Measurements from ENCODE around the gene RIBC2.

The RIBC2 gene

DNA sequence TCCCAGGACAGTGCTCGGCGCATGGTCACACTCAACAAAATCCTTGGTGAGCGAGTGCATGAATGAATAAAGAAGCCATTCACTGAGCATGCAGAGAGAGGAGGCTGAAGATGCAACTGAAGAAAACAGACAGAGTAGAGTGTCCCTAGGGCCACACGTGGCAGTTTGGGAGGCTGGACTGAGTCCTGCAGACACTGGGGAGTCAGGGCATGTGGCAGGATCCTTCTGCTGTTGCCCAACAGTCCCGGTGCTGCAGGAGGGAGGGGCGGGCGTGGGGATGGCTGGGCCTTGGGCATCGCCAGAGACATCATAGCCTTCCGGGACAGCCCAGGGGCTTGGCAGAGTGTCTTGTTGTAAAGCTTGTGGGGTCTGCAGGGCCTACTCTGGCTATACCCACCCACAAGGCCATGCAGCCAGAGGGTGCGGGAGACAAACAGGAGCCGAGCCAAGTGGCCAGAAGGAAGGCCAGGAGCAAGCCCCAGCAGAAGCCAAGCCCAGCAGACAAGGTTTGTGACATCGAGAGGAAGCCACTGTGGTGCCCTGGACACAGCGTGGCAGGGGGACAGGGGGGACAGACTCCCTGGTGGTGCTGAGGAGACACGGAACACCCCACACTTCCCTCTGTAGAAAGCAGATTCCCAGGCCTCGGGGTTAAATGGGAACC is 62.5 kb downstream of the RIBC2 start:
- DNase-seq = no peak

DNA sequence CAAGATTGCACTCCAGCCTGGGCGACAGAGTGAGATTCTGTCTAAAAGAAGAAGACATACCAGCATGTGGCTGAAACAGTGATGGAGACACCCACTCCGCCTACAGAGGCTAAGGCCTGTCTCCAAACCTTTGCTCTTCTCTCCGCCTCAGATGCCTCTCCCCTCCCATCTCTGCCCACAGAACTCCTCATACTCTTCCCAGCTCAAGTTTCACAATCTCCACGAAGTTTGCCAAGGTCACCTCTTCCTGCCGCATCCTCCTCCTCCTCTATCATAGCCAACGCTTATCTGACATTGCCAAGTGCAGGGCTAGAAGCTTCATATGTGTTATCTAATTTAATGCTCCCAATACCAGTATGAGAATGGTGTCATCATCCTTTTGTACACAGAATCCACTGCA is 63.3 kb downstream of the RIBC2 start:
- no peak for DNase-seq

DNA sequence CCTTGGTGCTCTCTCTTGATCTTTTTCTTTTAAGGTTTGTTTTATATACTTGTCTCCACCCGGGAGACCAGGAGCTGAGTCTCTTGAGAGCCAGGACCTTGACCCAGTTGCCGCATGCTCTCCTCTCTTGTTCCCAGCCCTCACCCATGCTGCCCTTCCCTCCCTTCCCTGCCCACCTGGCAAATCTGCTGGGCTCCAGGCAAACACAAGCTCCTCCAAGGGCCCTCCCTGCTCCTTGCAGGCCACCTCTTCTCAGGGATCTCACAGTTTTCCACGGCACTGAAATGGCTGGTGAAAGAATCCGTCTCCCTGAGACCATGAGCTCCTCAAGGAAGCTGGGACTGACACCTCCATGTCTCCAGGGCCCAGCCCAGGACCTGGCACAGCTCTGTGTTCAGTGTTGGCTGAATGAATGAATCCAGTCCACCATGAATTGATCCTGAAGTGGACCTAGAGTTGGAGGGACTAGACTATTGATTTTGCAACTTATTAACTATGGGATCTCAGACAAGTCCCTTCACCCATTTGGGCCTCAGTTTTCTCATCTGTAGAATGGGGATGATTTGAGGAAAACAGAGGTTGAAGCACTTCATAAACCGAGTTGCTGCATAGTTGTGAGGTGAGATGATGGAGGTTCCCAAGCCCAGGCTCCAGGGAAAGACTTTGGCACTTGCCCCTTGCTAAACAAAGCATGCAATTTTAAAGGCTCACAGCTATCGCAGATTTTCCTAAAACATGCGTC is 64.0 kb downstream of the RIBC2 start:
- no peak for DNase-seq

DNA sequence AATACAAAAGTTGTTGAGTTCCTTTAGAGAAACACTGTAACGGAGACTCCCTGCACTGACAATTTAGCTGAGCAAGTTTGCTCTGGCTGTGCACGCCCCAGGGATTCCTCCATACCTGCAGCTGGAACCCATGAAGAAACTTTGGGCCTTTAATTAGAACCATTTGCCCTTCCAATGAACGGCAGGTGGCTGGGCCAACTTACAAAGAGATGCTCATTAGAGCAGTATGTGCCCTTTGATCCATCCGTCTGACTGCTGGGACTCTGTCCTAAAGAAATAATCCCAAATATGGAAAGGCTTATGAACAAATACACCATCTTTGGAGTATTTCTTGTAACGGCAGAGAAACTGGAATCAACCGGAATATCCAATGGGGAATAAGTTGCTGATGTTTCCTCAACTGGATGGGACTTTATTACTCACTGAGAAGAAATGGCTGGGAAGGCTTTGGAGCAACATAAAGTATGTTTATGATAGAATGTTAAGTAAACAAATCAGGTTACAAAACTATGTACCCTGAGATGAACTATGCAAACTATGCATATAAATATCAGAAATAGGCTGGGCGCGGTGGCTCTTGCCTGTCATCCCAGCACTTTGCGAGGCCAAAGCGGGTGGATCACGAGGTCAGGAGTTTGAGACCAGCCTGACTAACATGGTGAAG is 64.7 kb downstream of the RIBC2 start:
- DNase-seq = no peak

DNA sequence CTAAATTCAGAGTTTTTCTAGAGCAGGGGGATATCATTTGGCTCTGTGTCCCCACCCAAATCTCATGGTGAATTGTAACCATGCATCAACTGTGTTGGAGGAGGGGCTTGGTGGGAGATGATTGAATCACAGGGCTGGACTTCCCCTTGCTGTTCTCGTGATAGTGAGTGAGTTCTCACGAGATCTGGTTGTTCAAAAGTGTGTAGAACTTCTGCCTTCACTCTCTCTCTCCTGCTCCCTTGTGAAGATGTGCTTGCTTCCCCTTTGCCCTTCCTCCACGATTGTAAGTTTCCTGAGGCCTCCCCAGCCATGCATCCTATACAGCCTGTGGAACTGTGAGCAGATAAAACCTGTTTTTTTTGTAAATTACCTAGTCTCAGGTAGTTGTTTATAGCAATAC is 67.2 kb downstream of the RIBC2 start:
- no peak for DNase-seq

DNA sequence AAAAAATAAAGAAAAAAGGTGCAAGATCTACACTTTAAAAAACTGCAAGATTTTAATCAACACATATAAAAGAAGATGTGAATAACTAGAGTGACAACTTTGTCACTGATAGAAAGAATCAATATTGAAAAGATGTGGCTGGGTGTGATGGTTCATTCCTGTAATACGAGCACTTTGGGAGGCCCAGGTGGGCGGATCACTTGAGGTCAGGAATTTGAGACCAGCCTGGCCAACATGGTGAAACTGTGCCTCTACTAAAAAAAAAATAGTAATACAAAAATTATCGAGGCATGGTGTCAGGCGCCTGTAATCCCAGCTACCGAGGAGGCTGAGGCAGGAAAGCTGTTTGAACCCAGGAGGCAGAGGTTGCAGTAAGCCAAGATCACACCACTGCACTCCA is 68.2 kb downstream of the RIBC2 start:
- no peak for DNase-seq

Data from activated CD4-positive, alpha-beta T cell treated with anti-CD3 and anti-CD28 coated beads, Interleukin-2, Interleukin-6, amounts not matched to agents 100 ng/mL and 50 ng/mL, durations not matched to agents 16 hours and 8 hours (primary cell).